Keratinocyte (primary cell): ENCODE results near the gene TPRN. TPM values are rescaled to one million over a fixed set of nuclear protein-coding genes. Genes with fewer than 3 reads are reported as not detected.

ENCODE experiments used
- DNase-seq: peaks from one replicate; pipeline ENCODE4 v3.0.0-alpha.2; 2011; ENCODE audit warnings: low read depth, missing footprints, low spot score
- FAIRE-seq: peaks from 2 replicates; lab custom pipeline; 2011; peaks lifted over from hg19 to GRCh38; lab: Jason Lieb, UNC
- H2AFZ ChIP-seq: 2 replicates; pipeline ENCODE4 v1.6.0; 2012; ENCODE audit warnings: low read length, control low read depth, inconsistent platforms; ENCODE audit not compliant: control insufficient read depth
- H3K27ac ChIP-seq: 2 replicates; pipeline ENCODE4 v1.5.1; 2011; ENCODE audit warnings: low read length; ENCODE audit not compliant: control insufficient read depth, insufficient read depth
- H3K27me3 ChIP-seq: 3 replicates; pipeline ENCODE4 v1.6.0; 2011; ENCODE audit warnings: low read length; ENCODE audit not compliant: control insufficient read depth, insufficient read depth; ENCODE audit errors: extremely low read depth
- H3K36me3 ChIP-seq, 2 experiments: 2 replicates in 1 of 2; 3 replicates in 1 of 2; pipeline ENCODE4 v1.5.1; 2011; ENCODE audit warnings: low read length in 2 of 2, mild to moderate bottlenecking in 1 of 2; ENCODE audit not compliant: control insufficient read depth in 2 of 2, insufficient read depth in 2 of 2; ENCODE audit errors: extremely low read depth in 1 of 2
- H3K4me1 ChIP-seq: 3 replicates; pipeline ENCODE4 v1.5.1; 2011; ENCODE audit warnings: low read length; ENCODE audit not compliant: control insufficient read depth, insufficient read depth; ENCODE audit errors: extremely low read depth
- H3K4me2 ChIP-seq: 3 replicates; pipeline ENCODE4 v1.6.0; 2011; ENCODE audit warnings: low read depth, low read length; ENCODE audit not compliant: control insufficient read depth, insufficient read depth; ENCODE audit errors: extremely low read depth
- H3K4me3 ChIP-seq, 3 experiments: fragments of 200-600 bp in 1 of 3; sonication (generic) in 1 of 3; 2 replicates in 2 of 3; 3 replicates in 1 of 3; pipeline ENCODE4 v1.5.1; 2011 to 2016; ENCODE audit warnings: low read length in 3 of 3, mild to moderate bottlenecking in 3 of 3, control low read depth in 2 of 3, inconsistent platforms in 1 of 3, low read depth in 1 of 3, mixed read lengths in 1 of 3, mixed run types in 1 of 3, moderate library complexity in 1 of 3; ENCODE audit not compliant: control insufficient read depth in 2 of 3, insufficient read depth in 2 of 3; ENCODE audit errors: extremely low read depth in 1 of 3
- H3K79me2 ChIP-seq: 2 replicates; pipeline ENCODE4 v1.6.0; 2012; ENCODE audit warnings: low read length; ENCODE audit not compliant: control insufficient read depth, insufficient read depth
- H3K9ac ChIP-seq: 3 replicates; pipeline ENCODE4 v1.6.0; 2011; ENCODE audit warnings: low read length; ENCODE audit not compliant: control insufficient read depth, insufficient read depth; ENCODE audit errors: extremely low read depth
- H3K9me1 ChIP-seq: 3 replicates; pipeline ENCODE4 v1.6.0; 2011; ENCODE audit warnings: low read length; ENCODE audit not compliant: control insufficient read depth, insufficient read depth; ENCODE audit errors: extremely low read depth
- H3K9me3 ChIP-seq: 2 replicates; pipeline ENCODE4 v1.5.1; 2012; ENCODE audit warnings: low read depth, low read length; ENCODE audit not compliant: control insufficient read depth
- H4K20me1 ChIP-seq: 3 replicates; pipeline ENCODE4 v1.6.0; 2011; ENCODE audit warnings: low read length; ENCODE audit not compliant: control insufficient read depth, insufficient read depth; ENCODE audit errors: extremely low read depth
- CTCF ChIP-seq, 3 experiments: IDR thresholded peaks in 1 of 3; conservative IDR thresholded peaks in 1 of 3; optimal IDR thresholded peaks in 1 of 3; 2 replicates in 2 of 3; 3 replicates in 1 of 3; pipeline versions ENCODE3 to v1.5.1; 2011; ENCODE audit warnings: low read length in 3 of 3, mild to moderate bottlenecking in 3 of 3, moderate library complexity in 2 of 3, control low read depth in 1 of 3, inconsistent platforms in 1 of 3; ENCODE audit not compliant: insufficient read depth in 2 of 3; ENCODE audit errors: extremely low read depth in 1 of 3
- EZH2 ChIP-seq: IDR thresholded peaks from one replicate; pipeline ENCODE4 v1.6.1; 2012; ENCODE audit warnings: inconsistent platforms, mild to moderate bottlenecking, low read length, moderate library complexity
- dilution Hi-C: fragments of 300-500 bp; cut with MboI; formaldehyde crosslinking; loops from one replicate; pipeline ENCODE4 v1.7.0; 2020; ENCODE audit warnings: low sequenced_read_pairs; ENCODE audit not compliant: extremely low pct_ligation_motif_present
- polyA plus RNA-seq, 5 experiments: library from polyadenylated mRNA; depleted of rRNA in 3 of 5; stranded (reverse) in 3 of 5; stranded (forward) in 1 of 5; unstranded in 1 of 5; fragments of >200 nt; gene quantifications; 1 replicate in 1 of 5; 2 replicates in 3 of 5; 3 replicates in 1 of 5; pipeline versions ENCODE4 v1.2.1 to v1.2.3, GENCODE V29; 2011 to 2012; ENCODE audit warnings: missing spikeins in 2 of 5, low read depth in 1 of 5, low replicate concordance in 1 of 5

Gene TPRN
- polyA plus RNA-seq, 1 donor (not counting 4 experiments of a cell fraction or from before 2014, with no cell fraction given): 1.1 TPM

GRCh38 chr9:137214620-137215019 lies 14.1 kb upstream of the TPRN start:
- Histone ChIP-seq H3K36me3 (peaks cover 3 to 23% of the 10 kb centered on the region in 2 experiments), H3K4me1 (peaks cover 20% of the 10 kb centered on the region), H3K9me1 (no peaks in the 10 kb centered on the region), H3K9ac (no peak overlapping the region), H2AFZ (no peak overlapping the region), H3K4me3 (no peak overlapping the region), H3K79me2 (no peaks in the 10 kb centered on the region), H3K4me2 (no peak overlapping the region), H3K27ac (no peak overlapping the region), H3K27me3 (no peaks in the 10 kb centered on the region), H3K9me3 (no peaks in the 10 kb centered on the region), H4K20me1 (no peaks in the 10 kb centered on the region)
- no peak for DNase-seq
- no peak for TF ChIP-seq EZH2
- no peak for TF ChIP-seq CTCF (optimal IDR thresholded peaks at IDR 0.05 in 1 of 3, IDR thresholded peaks at IDR 0.05 in 1 of 3, conservative IDR thresholded peaks at IDR 0.05 in 1 of 3; ENCODE audit: extremely low read depth in 1 of 3, insufficient read depth in 2 of 3, low read length in 3 of 3)
- no peak for FAIRE-seq
- dilution Hi-C loops: no loop called here

- no peaks in the 10 kb centered on the region for H4K20me1 ChIP-seq
- H3K9ac ChIP-seq: no peak overlapping the region
- no peak overlapping the region for H3K27ac ChIP-seq
- H3K27me3 ChIP-seq: no peaks in the 10 kb centered on the region
- no peak overlapping the region for H3K4me2 ChIP-seq
- H3K36me3 ChIP-seq: peaks cover 8 to 27% of the 10 kb centered on the region in 2 experiments
- H3K9me3 ChIP-seq: no peaks in the 10 kb centered on the region
- H3K79me2 ChIP-seq: no peaks in the 10 kb centered on the region
- dilution Hi-C loops: no loop called here
- H3K4me3 ChIP-seq: no peak overlapping the region
- H3K9me1 ChIP-seq: no peaks in the 10 kb centered on the region
- H3K4me1 ChIP-seq: peaks cover 15% of the 10 kb centered on the region
- TF ChIP-seq EZH2 (no peak), CTCF (optimal IDR thresholded peaks at IDR 0.05 in 1 of 3, IDR thresholded peaks at IDR 0.05 in 1 of 3, conservative IDR thresholded peaks at IDR 0.05 in 1 of 3; ENCODE audit: extremely low read depth in 1 of 3, insufficient read depth in 2 of 3, low read length in 3 of 3) (peak in 2 of 3 experiments; percentile 14 to 38)
- FAIRE-seq (no peak), DNase-seq (no peak)
- no peak overlapping the region for H2AFZ ChIP-seq
Measured at GRCh38 chr9:137213160-137214060, 12.9 kb upstream of the TPRN start.
